GM12874 (cell line): Measurements from ENCODE around the gene BCAS4.

Experiments used
- TF ChIP-seq, protein P1 (sequence below): IDR thresholded peaks from 2 replicates; pipeline ENCODE4 v1.5.1; 2011; ENCODE audit warnings: low read depth, mild to moderate bottlenecking, control low read depth, low read length, moderate library complexity; ENCODE audit not compliant: insufficient read depth

Gene BCAS4

GRCh38 chr20:50924261-50924920 is 129.5 kb downstream of the BCAS4 start:
- TF ChIP-seq, protein P1, sequence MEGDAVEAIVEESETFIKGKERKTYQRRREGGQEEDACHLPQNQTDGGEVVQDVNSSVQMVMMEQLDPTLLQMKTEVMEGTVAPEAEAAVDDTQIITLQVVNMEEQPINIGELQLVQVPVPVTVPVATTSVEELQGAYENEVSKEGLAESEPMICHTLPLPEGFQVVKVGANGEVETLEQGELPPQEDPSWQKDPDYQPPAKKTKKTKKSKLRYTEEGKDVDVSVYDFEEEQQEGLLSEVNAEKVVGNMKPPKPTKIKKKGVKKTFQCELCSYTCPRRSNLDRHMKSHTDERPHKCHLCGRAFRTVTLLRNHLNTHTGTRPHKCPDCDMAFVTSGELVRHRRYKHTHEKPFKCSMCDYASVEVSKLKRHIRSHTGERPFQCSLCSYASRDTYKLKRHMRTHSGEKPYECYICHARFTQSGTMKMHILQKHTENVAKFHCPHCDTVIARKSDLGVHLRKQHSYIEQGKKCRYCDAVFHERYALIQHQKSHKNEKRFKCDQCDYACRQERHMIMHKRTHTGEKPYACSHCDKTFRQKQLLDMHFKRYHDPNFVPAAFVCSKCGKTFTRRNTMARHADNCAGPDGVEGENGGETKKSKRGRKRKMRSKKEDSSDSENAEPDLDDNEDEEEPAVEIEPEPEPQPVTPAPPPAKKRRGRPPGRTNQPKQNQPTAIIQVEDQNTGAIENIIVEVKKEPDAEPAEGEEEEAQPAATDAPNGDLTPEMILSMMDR, result no peak

- TF ChIP-seq, protein P1, result no peak
These were observed 131.7 kb downstream of the BCAS4 start for GRCh38 chr20:50926530-50926929.
